CD4-positive, alpha-beta T cell (primary cell): ENCODE results near the gene MTHFS. TPM values are rescaled to one million over a fixed set of nuclear protein-coding genes. Genes with fewer than 3 reads are reported as not detected.

Experiments
- ATAC-seq: fragments of 200-7000 bp; cut with Tn5 transposase; one replicate; pipeline ENCODE4 v1.10.0; 2022; ENCODE audit warnings: mild to moderate bottlenecking; ENCODE audit not compliant: poor library complexity
- CTCF ChIA-PET: fragments of 350-600 bp; sonication (Branson Sonifier 250); formaldehyde crosslinking; loops from one replicate; lab custom pipeline; 2021; ENCODE audit warnings: antibody characterized with exemption, inconsistent platforms; lab: Charles Lee
- POLR2A ChIA-PET: fragments of 350-600 bp; sonication (Branson Sonifier 250); formaldehyde crosslinking; loops from one replicate; lab custom pipeline; 2021; ENCODE audit warnings: antibody characterized with exemption, inconsistent platforms; lab: Charles Lee
- DNase-seq, 14 experiments: peaks; one replicate each; pipeline ENCODE4 v3.0.0-alpha.2; 2013 to 2020; ENCODE audit warnings: mixed read lengths in 2 of 14
- H3K27ac ChIP-seq, 2 donors: one replicate each; pipeline versions ENCODE4 v1.5.1 to v1.7.0; 2013; ENCODE audit warnings: low read length in 2 of 2, low read depth in 1 of 2, mild to moderate bottlenecking in 1 of 2
- H3K27me3 ChIP-seq, 2 experiments: 1 replicate in 1 of 2; 2 replicates in 1 of 2; pipeline versions ENCODE4 v1.6.1 to v1.7.0; 2013; ENCODE audit warnings: low read length in 2 of 2, control low read depth in 1 of 2, mild to moderate bottlenecking in 1 of 2, moderate library complexity in 1 of 2; ENCODE audit not compliant: insufficient read depth in 2 of 2, control insufficient read depth in 1 of 2
- H3K36me3 ChIP-seq: one replicate; pipeline ENCODE4 v1.6.1; 2013; ENCODE audit warnings: low read length, control low read depth; ENCODE audit not compliant: insufficient read depth
- H3K4me1 ChIP-seq: one replicate; pipeline ENCODE4 v1.6.1; 2013; ENCODE audit warnings: low read length, control low read depth; ENCODE audit not compliant: insufficient read depth
- H3K4me3 ChIP-seq: one replicate; pipeline ENCODE4 v1.5.1; 2013; ENCODE audit warnings: mild to moderate bottlenecking, low read length, moderate library complexity
- H3K9me3 ChIP-seq, 2 experiments: 1 replicate in 1 of 2; 2 replicates in 1 of 2; pipeline versions ENCODE4 v1.6.1 to v1.7.0; 2013; ENCODE audit warnings: low read length in 2 of 2, mild to moderate bottlenecking in 2 of 2, control low read depth in 1 of 2, moderate library complexity in 1 of 2; ENCODE audit not compliant: control insufficient read depth in 1 of 2, insufficient read depth in 1 of 2
- H3K27ac Mint-ChIP-seq: one replicate; pipeline ENCODE4 v1.8.0; 2020; ENCODE audit warnings: mixed read lengths
- H3K27me3 Mint-ChIP-seq: one replicate; pipeline ENCODE4 v1.8.0; 2021; ENCODE audit warnings: mixed read lengths
- H3K36me3 Mint-ChIP-seq: one replicate; pipeline ENCODE4 v1.8.0; 2021; ENCODE audit warnings: low read depth, mixed read lengths
- H3K4me1 Mint-ChIP-seq: one replicate; pipeline ENCODE4 v1.8.0; 2021; ENCODE audit warnings: low read depth, mixed read lengths
- H3K4me3 Mint-ChIP-seq: one replicate; pipeline ENCODE4 v1.8.0; 2020; ENCODE audit warnings: mild to moderate bottlenecking, mixed read lengths
- H3K9me3 Mint-ChIP-seq: one replicate; pipeline ENCODE4 v1.8.0; 2020; ENCODE audit warnings: mixed read lengths
- intact Hi-C, 2 experiments: fragments of 100-400 bp; cut with DNase I in 1 of 2; cut with micrococcal nuclease in 1 of 2; formaldehyde crosslinking; loops; one replicate each; pipeline versions ENCODE4 v1.15.1 to v1.9.0; 2023 to 2025; cut with DNase I, micrococcal nuclease
- total RNA-seq, 174 experiments: library from RNA in 2 of 174; stranded (reverse) in 2 of 174; gene quantifications; one replicate each; pipeline ENCODE4 v1.2.3 and lab custom pipeline; 2021 to 2026
- TF ChIP-seq, protein P1 (sequence below): fragments of 200-600 bp; IDR thresholded peaks from one replicate; pipeline ENCODE4 v1.8.0; 2022; ENCODE audit warnings: antibody characterized with exemption, mild to moderate bottlenecking

Gene MTHFS
- total RNA-seq, 2 experiments from 2014 or later: 9.1 to 9.8 TPM

DNA sequence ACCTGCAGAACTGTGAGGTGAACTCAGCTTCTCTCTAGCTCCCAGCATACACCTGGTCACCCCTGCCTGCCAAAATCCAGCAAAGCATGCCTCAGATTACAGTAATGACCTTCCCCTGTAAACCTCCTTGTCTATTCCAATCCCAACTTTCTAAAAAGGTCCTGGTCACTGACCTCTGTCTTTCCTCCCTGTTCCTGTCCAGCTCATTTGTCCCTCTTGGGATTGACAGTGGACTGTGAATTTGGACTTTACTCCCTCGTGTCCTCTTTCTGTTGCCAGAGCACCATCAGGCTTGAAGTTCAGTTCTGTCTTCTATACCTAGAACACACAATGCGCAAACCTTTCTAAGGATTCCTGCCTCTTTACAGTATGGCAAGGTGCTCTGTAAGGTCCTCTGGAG lies 50.3 kb downstream of the MTHFS start:
- peaks cover 87% of the 10 kb centered on the region for H3K36me3 Mint-ChIP-seq
- no peaks in the 10 kb centered on the region for H3K9me3 Mint-ChIP-seq
- no peak overlapping the region for H3K27ac Mint-ChIP-seq
- H3K4me3 Mint-ChIP-seq: no peak overlapping the region
- DNase-seq (no peak), ATAC-seq (no peak)
- Histone ChIP-seq H3K4me3 (no peak overlapping the region), H3K27me3 (no peaks in the 10 kb centered on the region), H3K4me1 (no peaks in the 10 kb centered on the region), H3K27ac (no peak overlapping the region), H3K9me3 (no peaks in the 10 kb centered on the region), H3K36me3 (peaks cover 51% of the 10 kb centered on the region)
- POLR2A ChIA-PET: no interaction called here
- H3K27me3 Mint-ChIP-seq: no peaks in the 10 kb centered on the region
- intact Hi-C loops: no loop called here
- TF ChIP-seq, protein P1, sequence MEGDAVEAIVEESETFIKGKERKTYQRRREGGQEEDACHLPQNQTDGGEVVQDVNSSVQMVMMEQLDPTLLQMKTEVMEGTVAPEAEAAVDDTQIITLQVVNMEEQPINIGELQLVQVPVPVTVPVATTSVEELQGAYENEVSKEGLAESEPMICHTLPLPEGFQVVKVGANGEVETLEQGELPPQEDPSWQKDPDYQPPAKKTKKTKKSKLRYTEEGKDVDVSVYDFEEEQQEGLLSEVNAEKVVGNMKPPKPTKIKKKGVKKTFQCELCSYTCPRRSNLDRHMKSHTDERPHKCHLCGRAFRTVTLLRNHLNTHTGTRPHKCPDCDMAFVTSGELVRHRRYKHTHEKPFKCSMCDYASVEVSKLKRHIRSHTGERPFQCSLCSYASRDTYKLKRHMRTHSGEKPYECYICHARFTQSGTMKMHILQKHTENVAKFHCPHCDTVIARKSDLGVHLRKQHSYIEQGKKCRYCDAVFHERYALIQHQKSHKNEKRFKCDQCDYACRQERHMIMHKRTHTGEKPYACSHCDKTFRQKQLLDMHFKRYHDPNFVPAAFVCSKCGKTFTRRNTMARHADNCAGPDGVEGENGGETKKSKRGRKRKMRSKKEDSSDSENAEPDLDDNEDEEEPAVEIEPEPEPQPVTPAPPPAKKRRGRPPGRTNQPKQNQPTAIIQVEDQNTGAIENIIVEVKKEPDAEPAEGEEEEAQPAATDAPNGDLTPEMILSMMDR: no peak
- CTCF ChIA-PET: no interaction called here
- H3K4me1 Mint-ChIP-seq: peaks cover 33% of the 10 kb centered on the region

DNA sequence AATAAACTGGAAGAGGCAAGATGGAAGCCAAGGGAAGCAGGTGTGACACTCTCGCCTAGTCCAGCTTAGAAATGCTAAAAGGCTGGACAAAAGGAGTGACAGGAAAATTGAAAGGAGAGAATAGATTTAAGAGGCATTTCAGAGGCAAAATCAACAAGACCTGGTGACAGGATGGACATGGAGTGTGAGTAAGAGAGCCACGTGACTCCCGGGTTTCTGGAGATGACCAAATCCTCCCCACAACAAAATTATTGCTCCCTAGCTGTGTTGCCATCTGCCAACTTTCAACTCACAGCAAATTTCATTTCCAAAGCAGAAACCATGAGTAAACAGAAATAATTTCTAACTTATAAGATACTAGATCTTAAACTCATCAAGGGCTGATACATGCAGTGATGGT lies 52.6 kb downstream of the MTHFS start:
- ChIA-PET CTCF (no interaction called here), POLR2A (no interaction called here)
- ATAC-seq (no peak), DNase-seq (no peak)
- Histone ChIP-seq H3K27me3 (no peaks in the 10 kb centered on the region), H3K9me3 (no peaks in the 10 kb centered on the region), H3K4me1 (no peaks in the 10 kb centered on the region), H3K36me3 (peaks cover 51% of the 10 kb centered on the region), H3K4me3 (no peak overlapping the region), H3K27ac (no peak overlapping the region)
- Mint-ChIP-seq H3K27me3 (no peaks in the 10 kb centered on the region), H3K9me3 (no peaks in the 10 kb centered on the region), H3K27ac (no peak overlapping the region), H3K4me3 (no peak overlapping the region), H3K4me1 (peaks cover 25% of the 10 kb centered on the region), H3K36me3 (peaks cover 84% of the 10 kb centered on the region)
- TF ChIP-seq, protein P1: no peak
- intact Hi-C loops: no loop called here

- peaks cover 17% of the 10 kb centered on the region for H3K36me3 ChIP-seq
Observed at GRCh38 chr15:79837846-79838245, 59.0 kb downstream of the MTHFS start.

More at GRCh38 chr15:79837846-79838245, 59.0 kb downstream of the MTHFS start:
- Histone ChIP-seq H3K4me3 (no peak overlapping the region), H3K4me1 (no peaks in the 10 kb centered on the region), H3K27ac (no peak overlapping the region), H3K9me3 (no peaks in the 10 kb centered on the region), H3K27me3 (no peaks in the 10 kb centered on the region)
- Mint-ChIP-seq H3K27ac (no peak overlapping the region), H3K4me3 (no peak overlapping the region), H3K27me3 (no peaks in the 10 kb centered on the region), H3K36me3 (peaks cover 58% of the 10 kb centered on the region), H3K4me1 (peaks cover under 1% of the 10 kb centered on the region), H3K9me3 (no peaks in the 10 kb centered on the region)
- TF ChIP-seq, protein P1: no peak
- ATAC-seq: no peak
- ChIA-PET POLR2A (no interaction called here), CTCF (no interaction called here)
- intact Hi-C loops: no loop called here
- DNase-seq: no peak
